ENCODE results near the gene NARF. TPM values are rescaled to one million over a fixed set of nuclear protein-coding genes. Genes with fewer than 3 reads are reported as not detected.

Gene NARF
- total RNA-seq, 1 donor from 2014 or later = 64.4 TPM

DNA sequence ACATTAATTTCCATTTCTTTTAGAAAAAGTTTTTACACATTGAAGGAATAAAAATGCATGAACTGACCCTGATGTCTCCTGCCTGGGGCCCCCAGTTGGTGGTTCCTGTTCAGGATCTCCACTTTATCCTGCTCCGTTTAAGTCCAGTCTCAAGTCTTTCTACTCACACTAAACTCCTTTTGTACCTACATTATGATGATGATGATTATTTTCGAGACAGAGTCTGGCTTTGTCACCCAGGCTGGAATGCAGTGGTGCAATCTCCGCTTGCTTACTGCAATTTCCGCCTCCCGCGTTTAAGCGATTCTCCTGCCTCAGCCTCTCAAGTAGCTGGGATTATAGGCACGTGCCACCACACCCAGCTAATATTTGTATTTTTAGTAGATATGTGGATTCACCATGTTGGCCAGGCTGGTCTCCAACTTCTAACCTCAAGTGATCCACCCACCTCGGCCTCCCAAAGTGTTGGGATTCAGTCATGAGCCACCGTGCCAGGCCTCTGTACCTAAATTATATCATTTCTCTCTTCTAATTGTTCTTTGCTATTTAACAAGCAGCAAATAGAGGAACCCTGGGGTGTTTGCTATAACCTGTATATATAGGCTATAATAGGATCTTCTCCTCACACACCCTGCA lies 58.8 kb downstream of the NARF start:
- Histone ChIP-seq H3K9ac (ENCODE audit: low read length) (no peak overlapping the region), H3K27ac (ENCODE audit: low read depth, low read length) (no peak overlapping the region)

DNA sequence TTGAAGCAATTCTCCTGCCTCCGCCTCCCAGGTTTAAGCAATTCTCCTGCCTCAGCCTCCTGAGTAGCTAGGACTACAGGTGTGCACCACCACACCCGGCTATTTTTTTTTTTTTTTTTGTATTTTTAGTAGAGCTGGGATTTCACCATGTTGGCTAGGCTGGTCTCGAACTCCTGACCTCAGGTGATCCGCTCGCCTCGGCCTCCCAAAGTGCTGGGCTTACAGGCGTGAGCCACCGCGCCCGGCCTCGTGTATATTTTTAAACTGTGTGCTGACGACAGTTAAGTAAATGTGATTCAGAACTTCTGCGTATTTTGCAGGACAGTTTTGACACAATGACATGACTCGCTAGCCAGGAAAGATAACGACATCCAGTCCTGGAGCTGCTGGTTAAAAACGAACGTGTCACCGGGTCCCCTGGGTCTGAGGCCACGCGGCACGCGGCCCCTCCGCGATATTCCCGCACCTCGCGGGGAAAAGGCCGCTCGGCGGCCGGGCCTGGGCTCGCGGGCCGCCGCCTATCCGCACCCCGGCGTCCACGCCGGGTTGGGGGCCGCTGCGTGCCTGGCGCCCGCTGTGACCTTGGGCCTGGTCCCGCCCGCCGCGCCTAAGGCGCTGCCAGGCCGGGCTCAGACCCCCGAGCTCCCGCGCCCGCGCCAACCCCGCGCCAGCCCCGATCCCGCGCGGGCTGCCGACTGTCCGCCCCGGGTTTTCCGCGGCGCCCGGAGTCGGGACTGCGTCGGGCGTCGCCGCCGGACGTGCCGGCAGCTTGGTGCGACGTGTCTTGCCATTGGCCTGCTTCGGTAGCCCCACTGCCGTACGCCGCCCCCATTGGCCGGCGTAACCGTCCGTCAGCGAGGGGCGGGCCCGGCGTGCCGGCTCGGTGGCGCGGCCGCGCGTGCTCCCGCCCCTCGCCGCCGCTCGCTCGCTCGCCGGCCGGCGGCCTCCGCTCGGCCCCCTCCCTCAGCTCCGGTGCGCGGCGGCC lies 60.6 kb downstream of the NARF start, which contains the start of gene FOXK2:
TSS of gene FOXK2 (plus strand) at position 907 of the 985 bp plus-strand sequence. CDS start 157 bp downstream, outside the sequence.
- peak within 1 kb of the TSS; percentile 82 for H3K27ac ChIP-seq (ENCODE audit: low read depth, low read length)
- FAIRE-seq = no peak
- peaks cover 2% of the 10 kb centered on the region for H3K36me3 Mint-ChIP-seq (ENCODE audit: low read depth, unreplicated experiment)

More for the DNA sequence above, 58.8 kb downstream of the NARF start:
- Histone ChIP-seq H3K27me3 (ENCODE audit: insufficient read depth, low read length) (no peaks in the 10 kb centered on the region), H3K4me1 (ENCODE audit: insufficient read depth, low read length) (peaks cover 9% of the 10 kb centered on the region), H2AFZ (ENCODE audit: low read depth, low read length) (no peak overlapping the region), H3K4me3 (ENCODE audit: insufficient read depth, low read depth, low read length) (no peak overlapping the region), H4K20me1 (ENCODE audit: insufficient read depth, low read length) (peaks cover 21% of the 10 kb centered on the region), H3K9me3 (ENCODE audit: insufficient read depth, low read depth, low read length) (no peaks in the 10 kb centered on the region), H3K4me2 (ENCODE audit: low read length) (no peak overlapping the region), H3K79me2 (ENCODE audit: insufficient read depth, low read length) (peaks cover 25% of the 10 kb centered on the region), H3K36me3 (ENCODE audit: insufficient read depth, low read length) (no peaks in the 10 kb centered on the region)
- peaks cover 2% of the 10 kb centered on the region for H3K36me3 Mint-ChIP-seq (ENCODE audit: low read depth, unreplicated experiment)
- DNase-seq (ENCODE audit: low read depth) (no peak), FAIRE-seq (no peak)
- H3K27me3 Mint-ChIP-seq (ENCODE audit: low read depth, unreplicated experiment) = no peaks in the 10 kb centered on the region
- no peak overlapping the region for H3K27ac Mint-ChIP-seq (ENCODE audit: unreplicated experiment)
- no peak overlapping the region for H3K4me3 Mint-ChIP-seq (ENCODE audit: unreplicated experiment)
- TF ChIP-seq EZH2 (IDR thresholded peaks at IDR 0.05; ENCODE audit: insufficient read depth, low read length) = no peak
- TF ChIP-seq, protein P1, sequence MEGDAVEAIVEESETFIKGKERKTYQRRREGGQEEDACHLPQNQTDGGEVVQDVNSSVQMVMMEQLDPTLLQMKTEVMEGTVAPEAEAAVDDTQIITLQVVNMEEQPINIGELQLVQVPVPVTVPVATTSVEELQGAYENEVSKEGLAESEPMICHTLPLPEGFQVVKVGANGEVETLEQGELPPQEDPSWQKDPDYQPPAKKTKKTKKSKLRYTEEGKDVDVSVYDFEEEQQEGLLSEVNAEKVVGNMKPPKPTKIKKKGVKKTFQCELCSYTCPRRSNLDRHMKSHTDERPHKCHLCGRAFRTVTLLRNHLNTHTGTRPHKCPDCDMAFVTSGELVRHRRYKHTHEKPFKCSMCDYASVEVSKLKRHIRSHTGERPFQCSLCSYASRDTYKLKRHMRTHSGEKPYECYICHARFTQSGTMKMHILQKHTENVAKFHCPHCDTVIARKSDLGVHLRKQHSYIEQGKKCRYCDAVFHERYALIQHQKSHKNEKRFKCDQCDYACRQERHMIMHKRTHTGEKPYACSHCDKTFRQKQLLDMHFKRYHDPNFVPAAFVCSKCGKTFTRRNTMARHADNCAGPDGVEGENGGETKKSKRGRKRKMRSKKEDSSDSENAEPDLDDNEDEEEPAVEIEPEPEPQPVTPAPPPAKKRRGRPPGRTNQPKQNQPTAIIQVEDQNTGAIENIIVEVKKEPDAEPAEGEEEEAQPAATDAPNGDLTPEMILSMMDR (IDR thresholded peaks at IDR 0.05; ENCODE audit: insufficient read depth, low read depth, low read length) = no peak
- H3K9me3 Mint-ChIP-seq (ENCODE audit: unreplicated experiment) = no peaks in the 10 kb centered on the region
- peaks cover 4% of the 10 kb centered on the region for H3K4me1 Mint-ChIP-seq (ENCODE audit: low read depth, unreplicated experiment)

More for the DNA sequence above, 60.6 kb downstream of the NARF start, which contains the start of gene FOXK2:
- peaks cover 8% of the 10 kb centered on the region for H3K4me1 Mint-ChIP-seq (ENCODE audit: low read depth, unreplicated experiment)
- Histone ChIP-seq H3K4me3 (ENCODE audit: insufficient read depth, low read depth, low read length) (peak within 1 kb of the TSS; percentile 78), H3K27me3 (ENCODE audit: insufficient read depth, low read length) (no peaks in the 10 kb centered on the region), H2AFZ (ENCODE audit: low read depth, low read length) (peak within 1 kb of the TSS; percentile 78), H3K9me3 (ENCODE audit: insufficient read depth, low read depth, low read length) (no peaks in the 10 kb centered on the region), H3K36me3 (ENCODE audit: insufficient read depth, low read length) (no peaks in the 10 kb centered on the region), H3K79me2 (ENCODE audit: insufficient read depth, low read length) (peaks cover 42% of the 10 kb centered on the region), H4K20me1 (ENCODE audit: insufficient read depth, low read length) (peaks cover 39% of the 10 kb centered on the region), H3K9ac (ENCODE audit: low read length) (peak within 1 kb of the TSS; percentile 84), H3K4me1 (ENCODE audit: insufficient read depth, low read length) (peaks cover 9% of the 10 kb centered on the region), H3K4me2 (ENCODE audit: low read length) (peak within 1 kb of the TSS; percentile 99)
- TF ChIP-seq, protein P1 (IDR thresholded peaks at IDR 0.05; ENCODE audit: insufficient read depth, low read depth, low read length) = no peak
- H3K4me3 Mint-ChIP-seq (ENCODE audit: unreplicated experiment) = peak within 1 kb of the TSS; percentile 98
- no peaks in the 10 kb centered on the region for H3K27me3 Mint-ChIP-seq (ENCODE audit: low read depth, unreplicated experiment)
- DNase-seq (ENCODE audit: low read depth) = peak; percentile 92
- H3K9me3 Mint-ChIP-seq (ENCODE audit: unreplicated experiment) = no peaks in the 10 kb centered on the region
- peak within 1 kb of the TSS; percentile 35 for H3K27ac Mint-ChIP-seq (ENCODE audit: unreplicated experiment)
